Measurements from ENCODE around the gene PIH1D1.
A peak's percentile ranks its signal among the peaks of the same experiment; 100 is the strongest.

DNA sequence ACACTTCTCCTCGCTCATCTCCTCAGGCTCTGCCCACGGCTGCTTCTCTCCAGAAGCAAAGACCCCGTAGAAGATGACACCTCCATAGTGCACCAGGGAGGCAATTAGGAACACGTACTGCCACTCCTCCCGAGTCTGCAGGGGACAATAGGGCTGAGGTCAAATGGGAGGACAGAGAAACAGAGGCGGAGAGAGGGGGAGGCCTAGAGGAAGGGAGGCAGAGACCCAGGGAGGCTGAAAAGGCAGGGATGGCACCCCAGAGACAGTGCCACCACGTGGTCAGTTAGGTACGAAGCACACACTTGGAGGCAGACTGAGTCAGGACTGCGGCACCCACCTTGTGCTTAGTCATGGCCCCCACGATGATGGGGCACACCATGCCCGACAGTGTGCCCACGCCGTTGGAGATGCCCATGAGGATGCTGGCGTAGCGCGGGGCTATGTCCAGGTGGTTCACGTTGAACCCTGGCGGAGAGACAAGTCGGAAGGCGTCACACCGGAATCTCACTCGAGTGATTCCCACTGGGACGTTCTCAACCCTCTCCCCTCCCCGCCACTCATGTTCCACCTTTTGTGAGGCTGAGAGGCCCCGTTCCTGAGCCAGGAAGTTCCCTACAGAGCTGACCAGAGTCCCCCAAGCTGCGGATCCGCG lies 20.8 kb downstream of the PIH1D1 start:
- TF ChIP-seq MTA1 (CRISPR knock-in tag; IDR thresholded peaks at IDR 0.05; ENCODE audit: borderline replicate concordance), result no peak
- no peak for TF ChIP-seq TBL1XR1 (IDR thresholded peaks at IDR 0.05; ENCODE audit: borderline replicate concordance, low read length, partially characterized antibody)
- TF ChIP-seq ZNF142 (CRISPR knock-in tag; IDR thresholded peaks at IDR 0.05), result no peak
- TF ChIP-seq HOXA7 (CRISPR knock-in tag; IDR thresholded peaks at IDR 0.05), result no peak
- TF ChIP-seq POLR2A (IDR thresholded peaks at IDR 0.05; ENCODE audit: insufficient read depth in 1 of 2, low read depth in 2 of 2, low read length in 2 of 2), result no peak
- TF ChIP-seq, protein P1, sequence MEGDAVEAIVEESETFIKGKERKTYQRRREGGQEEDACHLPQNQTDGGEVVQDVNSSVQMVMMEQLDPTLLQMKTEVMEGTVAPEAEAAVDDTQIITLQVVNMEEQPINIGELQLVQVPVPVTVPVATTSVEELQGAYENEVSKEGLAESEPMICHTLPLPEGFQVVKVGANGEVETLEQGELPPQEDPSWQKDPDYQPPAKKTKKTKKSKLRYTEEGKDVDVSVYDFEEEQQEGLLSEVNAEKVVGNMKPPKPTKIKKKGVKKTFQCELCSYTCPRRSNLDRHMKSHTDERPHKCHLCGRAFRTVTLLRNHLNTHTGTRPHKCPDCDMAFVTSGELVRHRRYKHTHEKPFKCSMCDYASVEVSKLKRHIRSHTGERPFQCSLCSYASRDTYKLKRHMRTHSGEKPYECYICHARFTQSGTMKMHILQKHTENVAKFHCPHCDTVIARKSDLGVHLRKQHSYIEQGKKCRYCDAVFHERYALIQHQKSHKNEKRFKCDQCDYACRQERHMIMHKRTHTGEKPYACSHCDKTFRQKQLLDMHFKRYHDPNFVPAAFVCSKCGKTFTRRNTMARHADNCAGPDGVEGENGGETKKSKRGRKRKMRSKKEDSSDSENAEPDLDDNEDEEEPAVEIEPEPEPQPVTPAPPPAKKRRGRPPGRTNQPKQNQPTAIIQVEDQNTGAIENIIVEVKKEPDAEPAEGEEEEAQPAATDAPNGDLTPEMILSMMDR (CRISPR knock-in tag; IDR thresholded peaks at IDR 0.05), result peak; percentile 74
- TF ChIP-seq CHD4 (IDR thresholded peaks at IDR 0.05; ENCODE audit: borderline replicate concordance, low read length), result no peak
- TF ChIP-seq YY1 (IDR thresholded peaks at IDR 0.05; ENCODE audit: insufficient read depth, insufficient replicate concordance, low read depth, low read length), result no peak
- no peak for TF ChIP-seq CREB1 (IDR thresholded peaks at IDR 0.05)
- no peak for TF ChIP-seq CREB1 (CRISPR knock-in tag; IDR thresholded peaks at IDR 0.05)
- no peak for TF ChIP-seq ZNF33A (CRISPR knock-in tag; IDR thresholded peaks at IDR 0.05; ENCODE audit: borderline replicate concordance)
- TF ChIP-seq TGIF2 (CRISPR knock-in tag; IDR thresholded peaks at IDR 0.05), result no peak
- TF ChIP-seq POLR2AphosphoS5 (IDR thresholded peaks at IDR 0.05; ENCODE audit: low read depth, low read length), result no peak
- no peak for TF ChIP-seq PAWR (CRISPR knock-in tag; IDR thresholded peaks at IDR 0.05; ENCODE audit: borderline replicate concordance)
- peak; percentile 96 for TF ChIP-seq ZNF770 (CRISPR knock-in tag; IDR thresholded peaks at IDR 0.05)
